Spleen (tissue), 11 donors: ENCODE measurements around the gene PTPRA. TPM values are rescaled to one million over a fixed set of nuclear protein-coding genes. Genes with fewer than 3 reads are reported as not detected.

Source experiments
- DNase-seq: peaks from one replicate; pipeline ENCODE4 v3.0.0-alpha.2; 2020
- H3K27ac ChIP-seq, 8 donors: fragments of 200-600 bp; sonication (generic) in 7 of 8; 1 replicate in 4 of 8; 2 replicates in 4 of 8; pipeline versions ENCODE4 v1.5.0 to v1.8.0; 2016 to 2021; ENCODE audit warnings: inconsistent platforms in 4 of 8, mild to moderate bottlenecking in 4 of 8, moderate library complexity in 1 of 8
- H3K27me3 ChIP-seq, 7 donors: fragments of 200-600 bp; sonication (generic) in 6 of 7; replicated peaks in 1 of 7; 1 replicate in 4 of 7; 2 replicates in 3 of 7; pipeline versions ENCODE4 v1.5.0 to v1.8.0; 2016 to 2021; ENCODE audit warnings: inconsistent platforms in 3 of 7, mild to moderate bottlenecking in 1 of 7
- H3K36me3 ChIP-seq, 6 donors: fragments of 200-600 bp; sonication (generic) in 5 of 6; 1 replicate in 4 of 6; 2 replicates in 2 of 6; pipeline versions ENCODE4 v1.5.0 to v1.8.0; 2016 to 2021; ENCODE audit warnings: inconsistent platforms in 2 of 6
- H3K4me1 ChIP-seq, 6 donors: fragments of 200-600 bp; sonication (generic) in 5 of 6; 1 replicate in 3 of 6; 2 replicates in 3 of 6; pipeline versions ENCODE4 v1.5.0 to v1.8.0; 2016 to 2021; ENCODE audit warnings: inconsistent platforms in 3 of 6
- H3K4me3 ChIP-seq, 8 donors: fragments of 200-600 bp; sonication (generic) in 7 of 8; 1 replicate in 4 of 8; 2 replicates in 4 of 8; pipeline versions ENCODE4 v1.5.0 to v1.8.0; 2016 to 2021; ENCODE audit warnings: inconsistent platforms in 4 of 8, mild to moderate bottlenecking in 4 of 8, moderate library complexity in 2 of 8
- H3K9me3 ChIP-seq, 8 donors: fragments of 200-600 bp; sonication (generic) in 7 of 8; 1 replicate in 4 of 8; 2 replicates in 4 of 8; pipeline versions ENCODE4 v1.5.0 to v1.8.0; 2016 to 2021; ENCODE audit warnings: inconsistent platforms in 4 of 8
- CTCF ChIP-seq, 11 experiments: fragments of 200-600 bp in 7 of 11; fragments of 450-650 bp in 4 of 11; sonication (generic) in 4 of 11; IDR thresholded peaks in 8 of 11; conservative IDR thresholded peaks in 3 of 11; 1 replicate in 7 of 11; 2 replicates in 4 of 11; pipeline versions ENCODE4 v1.4.0 to v1.8.0; 2016 to 2021; ENCODE audit warnings: antibody characterized with exemption in 11 of 11, inconsistent platforms in 4 of 11, mild to moderate bottlenecking in 1 of 11
- POLR2A ChIP-seq, 3 donors: fragments of 450-650 bp; IDR thresholded peaks; one replicate each; pipeline ENCODE4 v1.5.1; 2017; ENCODE audit warnings: antibody characterized with exemption in 3 of 3, mild to moderate bottlenecking in 1 of 3
- POLR2AphosphoS5 ChIP-seq, 3 donors: sonication (generic); formaldehyde crosslinking; IDR thresholded peaks; one replicate each; pipeline ENCODE4 v1.5.1; 2017; ENCODE audit warnings: antibody characterized with exemption in 3 of 3
- WGBS, 5 donors: extraction: QIAGEN DNeasy Blood & Tissue Kit in 3 of 5; methylation state at CpG; one replicate each; pipeline versions ENCODE4 v1.1.5 to v1.1.7; 2013 to 2018; 5-methylcytosine and 5-hydroxymethylcytosine counted together
- intact Hi-C: fragments of 100-400 bp; cut with DNase I; formaldehyde crosslinking; loops from one replicate; pipeline ENCODE4 v1.15.0; 2023; ENCODE audit warnings: low total_unique reads
- polyA plus RNA-seq, 3 donors: library from polyadenylated mRNA; stranded (reverse); fragments of 200-250 nt; gene quantifications; one replicate each; pipeline ENCODE4 v1.2.1, GENCODE V29; 2013
- total RNA-seq, 7 donors: library from RNA; depleted of rRNA in 3 of 7; stranded (reverse); fragments of >200 nt in 3 of 7; fragmentation: NEBNext Ultra II Directional in 4 of 7; extraction: Animal tissue kit (Norgen Biotek cat#: 25700) in 4 of 7; gene quantifications; one replicate each; pipeline versions ENCODE4 v1.1.0 to v1.2.1, GENCODE V29; 2016 to 2021
- donor health status: healthy with polysubstance abuse.
- donor health status: DM: no; HTN: no; CAD: no; lungs with moderate emphysema.
- donor health status: DM: no; HTN: no; CAD: no.
- donor health status: Bipolar disorder and iron deficiency.
- donor health status: healthy.
- donor health status: DM: no; HTN: no; CAD: no.
- donor health status: DM: yes; HTN: yes; CAD: no.

PTPRA gene
- total and polyA plus RNA-seq, 10 donors = 15.3 to 65.5 (median 52.4) TPM

GRCh38 chr20:2845607-2846006 is 27.7 kb upstream of the PTPRA start:
- Histone ChIP-seq H3K27ac (no peak overlapping the region), H3K36me3 (peaks cover 0 to 34% (median 0%) of the 10 kb centered on the region in 6 donors), H3K27me3 (no peaks in the 10 kb centered on the region), H3K4me1 (peaks cover 0 to 24% (median 14%) of the 10 kb centered on the region in 6 donors), H3K4me3 (no peak overlapping the region), H3K9me3 (no peaks in the 10 kb centered on the region)
- TF ChIP-seq POLR2AphosphoS5 (IDR thresholded peaks at IDR 0.05) (no peak), CTCF (IDR thresholded peaks at IDR 0.05 in 8 of 11, conservative IDR thresholded peaks at IDR 0.05 in 3 of 11) (no peak), POLR2A (IDR thresholded peaks at IDR 0.05) (no peak)
- no peak for DNase-seq
- intact Hi-C loops = no loop called here
- 60 to 76% (median 72%) methylated on average over 2 of the region's 2 CpGs for WGBS, 5 donors

GRCh38 chr20:2846698-2847097 is 26.6 kb upstream of the PTPRA start:
- H3K27ac ChIP-seq = no peak overlapping the region
- H3K4me3 ChIP-seq = no peak overlapping the region
- 53 to 83% (median 68%) methylated on average over 5 of the region's 5 CpGs for WGBS, 5 donors
- H3K36me3 ChIP-seq = peaks cover 0 to 34% (median 0%) of the 10 kb centered on the region in 6 donors
- H3K9me3 ChIP-seq = no peaks in the 10 kb centered on the region
- intact Hi-C loops = no loop called here
- no peaks in the 10 kb centered on the region for H3K27me3 ChIP-seq
- no peak for DNase-seq
- H3K4me1 ChIP-seq = peaks cover 0 to 16% (median 5%) of the 10 kb centered on the region in 6 donors
- TF ChIP-seq POLR2A (IDR thresholded peaks at IDR 0.05) = no peak
- TF ChIP-seq CTCF (IDR thresholded peaks at IDR 0.05 in 8 of 11, conservative IDR thresholded peaks at IDR 0.05 in 3 of 11) = no peak
- no peak for TF ChIP-seq POLR2AphosphoS5 (IDR thresholded peaks at IDR 0.05)

GRCh38 chr20:2847802-2848201 is 25.5 kb upstream of the PTPRA start:
- Histone ChIP-seq H3K36me3 (peaks cover 0 to 34% (median 0%) of the 10 kb centered on the region in 6 donors), H3K27ac (no peak overlapping the region), H3K9me3 (no peaks in the 10 kb centered on the region), H3K4me1 (peaks cover 8 to 18% (median 10%) of the 10 kb centered on the region in 6 donors), H3K4me3 (no peak overlapping the region), H3K27me3 (no peaks in the 10 kb centered on the region)
- TF ChIP-seq POLR2A (IDR thresholded peaks at IDR 0.05) (no peak), CTCF (IDR thresholded peaks at IDR 0.05 in 8 of 11, conservative IDR thresholded peaks at IDR 0.05 in 3 of 11) (no peak), POLR2AphosphoS5 (IDR thresholded peaks at IDR 0.05) (no peak)
- DNase-seq = no peak
- intact Hi-C loops = no loop called here
- WGBS, 5 donors = 91 to 97% (median 95%) methylated on average over 4 of the region's 4 CpGs

GRCh38 chr20:2849529-2849928 is 23.8 kb upstream of the PTPRA start:
- 87 to 94% (median 89%) methylated on average over 4 of the region's 4 CpGs for WGBS, 5 donors
- H3K4me1 ChIP-seq = peaks cover 9 to 15% (median 12%) of the 10 kb centered on the region in 6 donors
- H3K27me3 ChIP-seq = no peaks in the 10 kb centered on the region
- intact Hi-C loops = no loop called here
- no peak overlapping the region for H3K4me3 ChIP-seq
- H3K36me3 ChIP-seq = peaks cover 0 to 20% (median 0%) of the 10 kb centered on the region in 6 donors
- no peaks in the 10 kb centered on the region for H3K9me3 ChIP-seq
- H3K27ac ChIP-seq = no peak overlapping the region
- TF ChIP-seq POLR2AphosphoS5 (IDR thresholded peaks at IDR 0.05) (no peak), CTCF (IDR thresholded peaks at IDR 0.05 in 8 of 11, conservative IDR thresholded peaks at IDR 0.05 in 3 of 11) (no peak), POLR2A (IDR thresholded peaks at IDR 0.05) (no peak)
- DNase-seq = no peak
